ENCODE results near the gene IPO11.

GRCh38 chr5:62419609-62420008 is 7.0 kb downstream of the IPO11 start:
- TF ChIP-seq CTCF (IDR thresholded peaks at IDR 0.05 in 4 of 5, conservative IDR thresholded peaks at IDR 0.05 in 1 of 5) (no peak), POLR2A (IDR thresholded peaks at IDR 0.05) (no peak)
